ENCODE data around the gene GARIN1A.
"Not testable (repeated sequence)": the region's sequence is repeated elsewhere in the genome, so short reads cannot be mapped to it uniquely, and the experiment has no call there.

The GARIN1A gene

DNA sequence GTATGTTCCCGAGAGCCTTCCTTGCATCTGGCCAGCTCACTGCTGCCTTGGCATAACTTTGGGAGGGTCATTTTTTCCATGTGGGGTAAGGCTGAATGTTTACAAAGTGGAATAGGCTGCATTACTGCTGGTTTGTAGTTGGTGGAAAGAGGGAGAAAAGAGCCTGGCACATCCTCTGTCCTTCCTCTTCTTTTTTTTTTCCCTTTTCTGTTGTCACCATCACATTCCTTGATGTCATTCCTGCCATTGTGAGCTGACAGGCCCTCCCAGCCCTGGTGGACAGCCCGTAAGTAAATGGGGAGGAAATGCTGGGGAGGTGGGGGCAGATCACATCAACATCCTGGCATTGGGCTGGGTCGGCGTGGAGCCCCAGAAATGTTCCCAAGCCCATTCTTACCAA is at the start of gene GARIN1A:
Gene GARIN1A, plus strand, starts transcription at position 301 of the 400 bp plus-strand sequence. CDS start 106 bp downstream, outside the sequence.
- DNase-seq: no peak

DNA sequence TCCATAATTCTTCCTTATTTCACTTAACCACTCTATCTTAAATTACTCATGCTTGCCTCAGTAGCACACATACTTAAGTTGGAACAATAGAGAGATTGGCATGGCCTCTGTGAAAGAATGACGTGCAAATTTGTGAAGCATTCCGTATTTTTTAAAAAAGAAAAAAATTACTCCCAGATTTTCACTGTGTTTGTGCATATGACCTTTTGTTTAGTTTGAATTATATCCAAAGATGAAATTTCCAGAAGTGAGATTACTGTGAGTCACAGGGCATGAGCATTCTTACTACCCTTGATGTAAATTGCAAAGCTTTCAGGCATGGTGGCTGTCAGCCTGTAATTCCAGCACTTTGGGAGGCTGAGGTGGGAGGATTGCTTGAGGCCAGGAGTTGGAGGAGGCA is 45.0 kb upstream of the GARIN1A start:
- not testable (repeated sequence) for DNase-seq

DNA sequence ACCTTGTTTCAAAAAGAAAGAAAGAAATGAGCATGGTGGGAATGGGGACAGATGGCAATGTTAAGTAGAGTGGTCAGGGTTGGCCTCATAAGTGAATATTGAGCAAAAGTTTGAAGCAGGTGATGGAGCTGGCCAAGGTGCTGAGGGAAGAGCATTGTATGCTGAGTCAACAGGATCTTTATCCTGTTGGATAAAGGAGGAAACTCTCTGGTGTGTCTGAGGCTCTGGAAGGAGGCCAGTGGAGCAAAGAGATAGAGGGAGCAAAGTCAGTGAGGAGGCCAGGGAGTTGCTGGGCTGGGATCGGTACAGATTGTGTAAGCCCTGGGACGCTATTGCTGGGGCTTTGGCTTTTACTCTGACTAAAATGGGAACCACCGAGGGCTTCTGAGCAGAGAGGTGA is 38.2 kb upstream of the GARIN1A start:
- DNase-seq: not testable (repeated sequence)

DNA sequence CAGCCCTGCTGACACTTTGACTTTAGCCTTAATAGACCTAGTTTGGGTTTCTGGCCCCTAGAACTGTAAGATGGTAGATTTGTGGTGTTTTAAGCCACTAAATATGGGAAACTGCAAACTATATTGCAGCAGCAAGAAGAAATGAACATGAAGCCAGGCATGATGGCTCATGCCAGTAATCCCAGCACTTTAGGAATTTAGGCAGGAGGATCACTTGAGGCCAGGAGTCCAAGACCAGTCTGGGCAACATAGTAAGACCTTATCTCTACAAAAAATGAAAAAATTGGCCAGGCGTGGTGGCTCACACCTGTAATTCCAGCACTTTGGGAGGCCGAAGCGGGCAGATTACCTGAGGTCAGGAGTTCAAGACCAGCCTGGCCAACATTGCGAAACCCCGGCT is 26.9 kb upstream of the GARIN1A start:
- not testable (repeated sequence) for DNase-seq

DNA sequence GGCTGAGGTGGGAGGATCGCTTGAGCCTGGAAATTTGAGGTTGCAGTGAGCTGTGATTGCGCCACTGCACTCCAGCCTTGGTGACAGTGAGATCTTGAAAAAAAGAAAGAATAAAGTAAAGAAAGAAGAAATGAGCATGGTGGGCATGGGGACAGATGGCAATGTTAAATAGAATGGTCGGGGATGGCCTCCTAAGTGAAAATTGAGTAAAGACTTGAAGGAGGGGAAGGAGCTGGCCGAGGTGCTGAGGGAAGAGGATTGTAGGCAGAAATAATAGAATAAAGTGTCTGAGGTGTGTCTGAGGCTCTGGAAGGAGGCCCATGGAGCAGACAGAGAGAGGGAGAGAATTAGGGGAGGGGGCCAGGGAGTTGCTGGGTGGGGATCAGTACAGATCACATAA is 26.2 kb upstream of the GARIN1A start:
- DNase-seq: not testable (repeated sequence)

DNA sequence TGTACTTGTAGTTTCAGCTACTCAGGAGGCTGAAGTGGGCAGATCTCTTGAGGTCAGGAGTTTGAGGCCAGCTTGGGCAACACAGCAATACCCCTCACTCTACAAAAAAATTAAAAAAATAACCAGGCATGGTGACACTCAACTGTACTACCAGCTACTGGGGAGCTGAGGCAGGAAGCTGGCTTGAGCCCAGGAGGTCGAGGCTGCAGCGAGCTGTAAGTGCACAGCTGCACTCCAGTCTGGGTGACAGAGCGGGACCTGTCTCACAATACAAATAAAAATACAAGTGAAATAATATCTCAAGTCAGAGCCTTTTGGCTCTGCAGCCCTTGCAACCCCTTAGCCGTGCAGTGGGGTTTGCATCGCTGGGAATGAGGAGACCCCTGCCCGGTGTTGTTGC is 25.2 kb upstream of the GARIN1A start:
- not testable (repeated sequence) for DNase-seq

DNA sequence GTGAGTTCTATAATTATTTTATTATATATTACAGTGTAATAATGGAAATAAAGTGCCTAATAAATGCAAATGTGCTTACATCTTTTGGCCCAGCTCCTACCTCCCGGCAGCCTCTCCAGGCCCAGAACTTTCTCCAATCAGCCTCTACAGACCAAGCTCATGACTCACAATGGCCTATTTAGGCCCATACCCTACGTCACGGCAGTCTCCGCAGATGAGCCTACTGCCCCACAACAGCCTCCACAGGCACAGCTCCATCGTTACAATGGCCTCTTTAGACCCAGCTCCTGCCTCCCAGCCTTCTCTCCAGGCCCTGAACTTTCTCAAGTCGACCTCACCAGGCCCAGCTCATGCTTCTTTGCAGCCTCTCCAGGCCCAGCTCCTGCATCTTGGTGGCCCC is 21.0 kb upstream of the GARIN1A start:
- not testable (repeated sequence) for DNase-seq

DNA sequence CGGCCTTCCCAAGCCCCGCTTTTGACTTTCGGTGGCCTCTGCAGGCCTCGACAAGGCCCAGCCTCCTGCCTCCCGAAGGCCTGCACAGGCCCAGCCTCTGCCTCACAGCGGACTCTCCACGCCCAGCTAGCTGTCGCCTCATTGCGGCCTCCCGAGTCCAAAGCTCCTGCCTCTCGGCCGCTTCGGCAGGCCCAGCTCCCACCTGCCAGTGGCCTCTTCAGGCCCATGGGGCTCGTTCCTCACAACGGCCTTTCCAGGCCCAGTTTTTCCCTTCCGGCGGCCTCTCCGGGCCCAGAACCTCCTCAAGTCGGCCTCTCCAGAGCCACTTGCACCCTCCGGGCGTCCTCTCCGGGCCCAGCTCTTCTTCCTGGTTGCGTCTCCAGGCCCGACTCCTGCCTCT is 19.5 kb upstream of the GARIN1A start:
- not testable (repeated sequence) for DNase-seq

DNA sequence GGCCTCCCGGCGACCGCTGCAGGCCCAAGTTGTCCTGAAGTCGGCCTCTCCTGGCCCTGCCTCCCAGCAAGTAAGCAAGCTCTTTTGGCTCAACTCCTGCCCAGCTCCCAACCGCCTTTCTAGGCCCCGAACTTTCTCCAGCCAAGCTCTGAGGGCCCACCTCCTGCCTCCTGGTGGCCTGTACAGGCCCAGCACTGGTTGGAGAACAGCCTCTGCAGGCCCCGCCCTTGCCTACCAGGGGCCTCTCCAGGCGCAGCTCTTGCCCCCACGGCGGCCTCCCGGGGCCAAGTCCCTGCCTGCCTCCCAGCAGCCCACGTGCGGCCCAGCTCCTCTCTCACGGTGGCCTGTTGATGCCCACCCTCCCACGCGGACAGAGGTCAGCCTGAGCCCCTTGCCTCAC is 18.9 kb upstream of the GARIN1A start:
- DNase-seq: not testable (repeated sequence)

DNA sequence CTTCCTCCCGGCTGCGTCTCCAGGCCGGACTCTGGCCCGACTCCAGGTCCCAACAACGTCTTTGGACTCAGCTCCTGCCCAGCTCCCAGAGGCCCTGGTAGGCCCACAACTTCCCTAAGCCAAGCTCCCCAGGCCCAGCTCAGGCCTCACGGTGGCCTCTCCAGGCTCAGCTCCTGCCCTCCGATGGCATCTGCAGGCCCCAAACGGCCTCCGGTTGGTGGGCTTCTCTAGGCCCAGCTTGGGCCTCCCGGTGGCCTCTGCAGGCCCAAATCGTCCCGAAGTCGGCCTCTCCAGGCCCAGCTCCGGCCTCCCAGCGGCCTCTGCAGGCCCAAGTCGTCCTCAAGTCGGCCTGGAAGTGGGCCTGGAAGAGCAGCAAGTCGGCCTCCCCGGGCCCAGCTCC is 18.0 kb upstream of the GARIN1A start:
- DNase-seq: not testable (repeated sequence)

DNA sequence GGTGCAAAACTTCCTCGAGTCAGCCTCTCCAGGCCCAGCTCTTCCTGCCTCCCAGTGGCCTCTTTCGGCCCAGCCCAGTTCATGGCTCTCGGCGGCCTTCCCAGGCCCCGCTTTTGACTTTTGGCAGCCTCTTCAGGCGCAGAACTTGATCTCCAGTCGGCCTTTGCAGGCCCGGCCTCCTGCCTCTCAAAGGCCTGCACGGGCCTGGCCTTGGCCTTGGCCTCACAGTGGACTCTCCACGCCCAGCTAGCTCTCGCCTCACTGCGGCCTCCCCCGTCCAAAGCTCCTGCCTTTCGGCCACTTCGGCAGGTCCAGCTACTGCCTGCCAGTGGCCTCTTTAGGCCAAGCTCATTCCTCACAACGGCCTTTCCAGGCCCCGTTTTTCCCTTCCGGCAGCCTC is 17.6 kb upstream of the GARIN1A start:
- not testable (repeated sequence) for DNase-seq

DNA sequence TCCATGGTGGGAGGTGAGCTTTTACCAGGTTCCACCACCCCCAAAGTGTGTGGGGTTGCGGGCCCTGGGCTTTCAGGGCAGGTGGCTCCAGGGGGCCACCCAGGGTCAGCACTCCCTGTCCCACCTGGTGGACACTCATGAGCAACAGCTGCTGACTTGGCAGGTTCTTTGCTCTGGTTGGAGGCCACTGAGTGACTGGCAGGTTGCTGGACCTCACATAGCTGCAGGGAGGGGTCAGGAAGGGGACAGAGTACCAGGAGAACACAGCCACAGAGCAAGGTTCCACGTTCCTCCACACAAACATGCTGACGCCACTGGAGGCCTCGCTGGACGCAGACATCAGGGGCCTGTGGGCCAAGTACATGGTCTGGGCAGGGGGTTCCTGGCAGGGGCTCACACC is 13.7 kb upstream of the GARIN1A start:
- not testable (repeated sequence) for DNase-seq

DNA sequence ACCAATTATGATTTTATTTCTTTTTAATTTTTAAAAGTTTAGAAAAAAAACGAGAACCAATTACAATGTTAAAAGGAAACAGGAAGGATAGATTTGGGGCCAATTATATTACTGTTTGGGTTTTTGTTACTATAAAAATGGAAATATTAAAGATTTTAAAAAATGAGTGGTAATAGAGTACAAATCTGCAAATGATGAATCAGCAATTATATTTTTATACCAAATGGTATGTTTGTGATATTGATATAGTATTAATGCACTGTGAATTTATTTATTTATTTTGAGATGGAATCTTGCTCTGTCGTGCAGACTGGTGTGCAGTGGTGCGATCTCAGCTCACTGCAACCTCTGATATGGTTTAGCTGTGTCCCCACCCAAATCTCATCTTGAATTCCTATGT is 11.5 kb upstream of the GARIN1A start:
- no peak for DNase-seq

DNA sequence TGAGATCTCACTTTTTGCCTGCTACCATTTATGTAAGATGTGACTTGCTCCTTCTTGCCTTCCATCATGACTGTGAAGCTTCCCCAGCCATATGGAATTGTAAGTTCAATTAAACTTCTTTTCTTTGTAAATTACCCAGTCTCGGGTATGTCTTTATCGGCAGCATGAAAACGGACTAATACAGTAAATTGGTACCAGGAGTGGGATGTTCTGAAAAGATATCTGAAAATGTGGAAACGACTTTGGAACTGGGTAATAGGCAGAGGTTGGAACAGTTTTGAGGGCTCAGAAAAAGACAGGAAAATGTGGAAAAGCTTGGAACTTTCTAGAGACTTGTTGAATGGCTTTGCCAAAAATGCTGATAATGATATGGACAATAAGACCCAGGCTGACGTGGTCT is 10.6 kb upstream of the GARIN1A start:
- no peak for DNase-seq

DNA sequence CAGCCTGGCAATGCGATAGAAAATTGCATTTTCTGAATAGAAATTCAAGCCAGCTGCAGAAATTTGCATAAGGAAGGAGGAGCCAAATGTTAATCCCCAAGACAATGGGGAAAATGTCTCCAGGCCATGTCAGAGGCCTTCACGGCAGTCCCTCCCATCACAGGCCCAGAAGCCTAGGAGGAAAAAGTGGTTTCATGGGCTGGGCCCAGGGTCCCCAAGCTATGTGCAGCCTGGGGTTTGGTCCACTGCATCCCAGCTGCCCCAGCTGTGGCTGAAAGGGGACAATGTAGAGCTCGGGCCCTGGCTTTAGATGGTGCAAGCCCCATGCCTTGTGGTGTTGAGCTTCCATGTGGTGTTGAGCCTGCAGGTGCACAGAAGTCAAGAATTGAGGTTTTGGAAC is 10.0 kb upstream of the GARIN1A start:
- no peak for DNase-seq

DNA sequence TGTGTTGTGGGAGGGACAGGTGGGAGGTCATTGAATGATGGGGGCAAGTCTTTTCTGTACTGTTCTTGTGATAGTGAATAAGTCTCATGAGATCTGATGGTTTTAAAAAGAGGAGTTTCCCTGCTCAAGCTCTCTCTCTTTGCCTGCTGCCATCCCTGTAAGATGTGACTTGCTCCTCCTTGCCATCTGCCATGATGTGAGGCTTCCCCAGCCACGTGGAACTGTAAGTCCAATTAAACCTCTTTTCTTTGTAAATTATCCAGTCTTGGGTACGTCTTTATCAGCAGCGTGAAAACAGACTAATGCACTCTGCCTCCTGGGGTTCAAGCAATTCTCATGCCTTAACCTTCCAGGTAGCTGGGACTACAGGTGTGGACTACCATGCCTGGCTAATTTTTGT is 8.9 kb upstream of the GARIN1A start:
- DNase-seq: not testable (repeated sequence)

DNA sequence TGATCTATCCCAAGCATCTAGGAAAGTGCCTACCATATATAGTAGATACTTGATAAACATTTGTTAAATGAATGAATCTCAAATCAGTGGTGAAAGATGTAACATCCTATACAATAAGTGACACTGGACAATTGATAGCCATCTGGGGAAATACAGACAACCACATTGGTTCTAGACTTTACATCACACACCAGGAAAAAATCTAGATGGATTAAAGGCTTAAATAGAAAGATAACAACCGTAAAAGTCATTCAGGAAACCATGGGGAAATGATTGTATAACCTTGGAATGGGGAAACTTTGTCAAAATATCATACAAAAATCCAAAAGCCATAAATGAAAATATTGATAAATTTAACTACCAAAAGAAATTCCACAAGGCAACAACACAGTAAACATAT is 7.0 kb upstream of the GARIN1A start:
- DNase-seq: no peak

DNA sequence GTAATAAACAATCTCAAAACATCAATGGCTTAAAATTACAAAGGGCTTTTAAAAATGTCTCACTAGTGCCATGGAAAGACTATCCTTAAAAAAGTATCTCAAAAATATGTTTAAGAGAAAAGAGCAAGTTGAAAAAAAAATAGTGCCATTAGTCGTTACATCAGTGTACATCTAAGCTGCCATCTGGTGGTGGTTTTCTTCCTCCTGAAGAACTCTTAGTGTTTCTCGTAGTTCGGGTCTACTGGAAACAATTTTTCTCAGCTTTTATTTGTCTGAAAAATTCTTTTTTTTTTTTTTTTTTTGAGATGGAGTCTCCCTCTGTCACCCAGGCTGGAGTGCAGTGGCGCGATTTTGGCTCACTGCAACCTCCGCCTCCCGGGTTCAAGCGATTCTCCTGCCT is 5.9 kb upstream of the GARIN1A start:
- no peak for DNase-seq

DNA sequence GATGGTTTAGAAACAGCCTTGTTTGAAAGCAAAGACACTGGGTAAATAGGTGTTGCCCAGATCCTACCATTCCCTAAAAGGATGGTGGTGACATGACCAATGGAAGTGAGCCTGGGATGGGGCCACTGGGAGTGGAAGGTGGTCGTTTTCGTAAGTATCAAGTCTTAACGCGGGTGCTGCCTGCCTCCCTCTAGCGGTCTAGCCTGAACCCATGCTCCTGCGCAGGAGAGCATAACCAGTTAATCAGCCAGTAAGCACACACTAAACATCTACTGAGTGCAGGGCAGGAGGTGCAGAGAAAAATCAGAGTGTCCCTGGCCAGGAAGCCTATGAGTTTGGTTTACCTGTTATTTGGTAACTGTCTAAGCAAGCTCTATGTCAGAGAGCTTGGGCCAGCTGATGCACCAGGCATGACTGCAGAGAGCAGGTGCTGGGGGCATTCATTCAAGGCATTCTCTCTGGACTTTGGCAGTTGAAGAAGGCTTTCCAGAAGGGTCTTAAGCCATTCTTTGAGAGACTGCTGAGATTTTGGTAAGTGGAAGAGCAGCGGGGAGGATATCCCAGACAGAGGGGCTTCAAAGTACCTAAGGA is 930 bp downstream of the GARIN1A start:
- peak; percentile 13 for DNase-seq

DNA sequence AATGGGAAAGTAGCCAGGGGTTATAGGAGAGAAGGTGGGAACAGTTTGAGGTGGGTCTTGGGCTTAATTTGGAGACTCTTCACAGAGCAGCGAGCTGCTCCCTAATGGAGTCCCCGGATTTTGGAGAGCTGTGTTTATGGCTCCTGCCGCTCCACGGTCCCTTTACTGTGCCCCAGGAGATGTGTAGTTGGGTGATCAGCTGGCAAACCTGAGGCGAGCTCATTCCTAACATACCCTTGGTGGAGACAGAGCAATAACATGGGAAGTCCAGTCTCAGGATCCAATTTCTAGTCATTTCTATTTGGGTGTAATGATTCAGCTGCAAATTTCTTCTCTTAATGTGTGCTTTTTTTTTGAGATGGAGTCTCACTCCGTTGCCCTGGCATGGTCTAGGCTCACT is 1.5 kb downstream of the GARIN1A start:
- no peak for DNase-seq

DNA sequence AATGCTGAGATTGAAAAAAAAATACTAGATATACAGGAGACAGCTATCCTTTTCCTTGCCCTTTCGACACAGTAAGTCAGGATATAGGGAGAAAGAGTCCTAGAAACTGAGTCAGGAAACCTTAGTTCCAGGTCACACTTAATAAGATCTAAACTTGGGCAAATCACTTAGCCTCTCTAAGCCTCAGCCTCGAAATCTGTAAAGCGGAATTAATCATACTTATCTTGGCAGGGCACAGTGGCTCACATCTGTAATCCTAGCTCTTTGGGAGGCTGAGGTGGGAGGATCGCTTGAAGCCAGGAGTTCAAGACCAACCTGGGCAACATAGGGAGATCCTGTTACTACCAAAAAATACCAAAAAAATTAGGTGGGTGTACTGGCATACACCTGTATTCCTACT is 4.6 kb downstream of the GARIN1A start:
- no peak for DNase-seq

DNA sequence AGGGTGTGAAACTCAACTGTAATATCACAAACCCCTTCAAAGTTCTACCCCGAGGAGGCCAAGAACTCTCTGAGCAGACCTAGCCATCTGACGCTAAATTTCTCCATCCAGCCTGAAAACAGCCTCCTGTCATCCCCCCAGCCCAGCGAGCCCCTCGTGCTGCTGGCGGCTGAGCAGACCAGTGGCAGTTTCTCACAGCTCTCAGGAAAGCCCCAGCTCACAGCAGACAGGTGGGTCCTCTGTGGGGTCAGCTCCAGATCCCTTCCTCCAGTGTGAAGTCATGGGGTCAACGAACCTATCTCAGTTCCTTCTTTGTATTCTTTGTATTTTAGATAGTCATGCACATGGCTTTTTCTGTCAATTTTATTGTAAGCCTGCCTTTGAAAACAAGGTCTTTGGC is 7.8 kb downstream of the GARIN1A start:
- no peak for DNase-seq

DNA sequence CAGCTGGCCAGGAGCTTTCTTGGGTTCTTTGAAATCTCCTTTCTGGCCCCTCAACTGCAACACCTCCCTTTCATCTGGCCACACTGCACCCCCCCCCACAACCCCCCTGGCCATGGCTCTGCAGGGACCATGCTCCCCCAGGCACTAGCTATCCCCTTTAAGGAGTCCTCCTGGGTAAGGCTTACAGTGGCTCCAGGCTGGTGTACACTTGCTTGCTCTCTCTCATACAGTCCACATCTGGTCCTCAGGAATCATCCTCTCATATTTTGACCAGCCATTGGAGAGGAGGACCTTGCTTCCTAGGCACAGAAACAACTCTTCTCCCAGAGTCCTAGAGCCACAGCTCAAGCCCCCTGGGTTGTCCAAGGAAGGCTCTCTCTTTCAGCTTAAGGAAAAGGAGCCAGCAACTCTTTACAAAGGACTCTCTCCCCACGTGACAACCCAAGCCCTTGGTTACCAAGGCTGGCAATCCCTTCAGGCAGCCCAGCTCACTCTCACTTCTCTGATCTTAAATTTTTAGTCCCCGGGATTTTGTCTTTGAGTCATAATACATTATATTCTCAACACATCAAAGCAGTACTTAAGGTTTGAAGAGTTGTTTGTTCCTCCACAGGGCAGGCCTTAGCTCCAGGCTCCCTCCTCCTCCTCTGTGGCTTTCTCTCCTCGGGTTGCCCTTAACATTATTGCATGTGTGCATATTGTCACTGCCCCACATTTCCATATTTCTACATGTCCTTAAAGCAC is 9.9 kb downstream of the GARIN1A start:
- no peak for DNase-seq

DNA sequence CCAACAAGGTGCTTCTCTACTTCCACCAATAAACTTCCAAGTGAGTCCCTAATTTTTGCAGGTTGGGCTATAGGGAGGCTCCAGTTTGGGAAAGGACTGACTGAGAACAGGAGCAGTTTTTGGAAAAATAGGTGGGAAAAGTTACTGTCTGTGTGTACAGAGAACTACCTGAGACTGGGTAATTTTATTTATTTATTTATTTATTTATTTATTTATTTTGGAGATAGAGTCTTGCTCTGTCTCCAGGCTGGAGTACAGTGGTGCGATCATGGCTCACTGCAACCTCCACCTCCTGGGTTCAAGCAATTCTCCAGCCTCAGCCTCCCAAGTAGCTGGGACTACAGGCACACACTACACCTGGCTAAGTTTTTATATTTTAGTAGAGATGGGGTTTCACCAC is 11.2 kb downstream of the GARIN1A start:
- DNase-seq: not testable (repeated sequence)

DNA sequence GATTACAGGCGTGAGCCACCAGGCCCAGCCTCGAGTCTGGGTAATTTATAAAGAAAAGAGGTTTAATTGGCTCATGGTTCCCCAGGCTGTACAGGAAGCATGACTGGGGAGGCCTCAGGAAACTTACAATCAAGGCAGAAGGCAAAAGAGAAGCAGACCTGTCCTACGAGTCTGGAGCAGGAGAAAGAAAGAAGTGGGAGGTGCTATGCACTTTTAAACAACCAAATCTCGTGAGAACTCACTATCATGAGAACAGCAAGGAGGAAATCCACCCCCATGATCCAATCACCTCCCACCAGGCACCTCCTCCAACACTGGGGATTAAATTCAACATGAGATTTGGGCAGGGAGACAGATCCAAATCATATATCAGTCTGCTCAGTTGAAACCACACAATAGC is 11.6 kb downstream of the GARIN1A start:
- DNase-seq: not testable (repeated sequence)

All from activated CD4-positive, alpha-beta T cell treated with anti-CD3 and anti-CD28 coated beads, Interleukin-2, amount 50 U/mL, for 16 hours (primary cell).